Neural progenitor cell (in vitro differentiated cells): ENCODE measurements around the gene ADAMTS20.

Experiments
- EZH2 ChIP-seq: fragments of 200-600 bp; sonication (generic); IDR thresholded peaks from 2 replicates; pipeline ENCODE4 v1.6.1; 2017; ENCODE audit warnings: antibody characterized with exemption, mild to moderate bottlenecking, moderate library complexity
- EZH2phosphoT487 ChIP-seq: fragments of 200-600 bp; sonication (generic); IDR thresholded peaks from 2 replicates; pipeline ENCODE4 v1.6.1; 2017; ENCODE audit warnings: antibody characterized with exemption
- TF ChIP-seq, protein P1 (sequence below): fragments of 200-600 bp; sonication (generic); IDR thresholded peaks from 2 replicates; pipeline ENCODE4 v1.5.1; 2017; ENCODE audit warnings: antibody characterized with exemption, mild to moderate bottlenecking

GRCh38 chr12:43348221-43348620, 203.8 kb downstream of the ADAMTS20 start:
- TF ChIP-seq, protein P1, sequence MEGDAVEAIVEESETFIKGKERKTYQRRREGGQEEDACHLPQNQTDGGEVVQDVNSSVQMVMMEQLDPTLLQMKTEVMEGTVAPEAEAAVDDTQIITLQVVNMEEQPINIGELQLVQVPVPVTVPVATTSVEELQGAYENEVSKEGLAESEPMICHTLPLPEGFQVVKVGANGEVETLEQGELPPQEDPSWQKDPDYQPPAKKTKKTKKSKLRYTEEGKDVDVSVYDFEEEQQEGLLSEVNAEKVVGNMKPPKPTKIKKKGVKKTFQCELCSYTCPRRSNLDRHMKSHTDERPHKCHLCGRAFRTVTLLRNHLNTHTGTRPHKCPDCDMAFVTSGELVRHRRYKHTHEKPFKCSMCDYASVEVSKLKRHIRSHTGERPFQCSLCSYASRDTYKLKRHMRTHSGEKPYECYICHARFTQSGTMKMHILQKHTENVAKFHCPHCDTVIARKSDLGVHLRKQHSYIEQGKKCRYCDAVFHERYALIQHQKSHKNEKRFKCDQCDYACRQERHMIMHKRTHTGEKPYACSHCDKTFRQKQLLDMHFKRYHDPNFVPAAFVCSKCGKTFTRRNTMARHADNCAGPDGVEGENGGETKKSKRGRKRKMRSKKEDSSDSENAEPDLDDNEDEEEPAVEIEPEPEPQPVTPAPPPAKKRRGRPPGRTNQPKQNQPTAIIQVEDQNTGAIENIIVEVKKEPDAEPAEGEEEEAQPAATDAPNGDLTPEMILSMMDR, result no peak
- TF ChIP-seq EZH2phosphoT487 (no peak), EZH2 (no peak)
